CD14-positive monocyte (primary cell): ENCODE measurements around the gene FAM163B. TPM values are rescaled to one million over a fixed set of nuclear protein-coding genes. Genes with fewer than 3 reads are reported as not detected.

ENCODE experiments used
- DNase-seq, 3 donors: peaks; one replicate each; pipeline ENCODE4 v3.0.0-alpha.2; 2011 to 2022
- H2AFZ ChIP-seq: 2 replicates; pipeline ENCODE4 v1.6.0; 2012; ENCODE audit warnings: mild to moderate bottlenecking, low read depth, low read length, inconsistent platforms; ENCODE audit not compliant: insufficient read depth, poor library complexity, severe bottlenecking
- H3K27ac ChIP-seq, 2 donors: 1 replicate in 1 of 2; 2 replicates in 1 of 2; pipeline ENCODE4 v1.5.1; 2012 to 2013; ENCODE audit warnings: low read length in 2 of 2, control low read depth in 1 of 2, inconsistent platforms in 1 of 2, low read depth in 1 of 2, mild to moderate bottlenecking in 1 of 2
- H3K27me3 ChIP-seq, 2 donors: one replicate each; pipeline versions ENCODE4 v1.6.0 to v1.6.1; 2011 to 2013; ENCODE audit warnings: low read length in 2 of 2; ENCODE audit not compliant: control insufficient read depth in 2 of 2, insufficient read depth in 2 of 2
- H3K36me3 ChIP-seq, 2 donors: replicated peaks in 1 of 2; 1 replicate in 1 of 2; 2 replicates in 1 of 2; pipeline versions ENCODE4 v1.5.1 to v1.6.1; 2012 to 2013; ENCODE audit warnings: low read length in 2 of 2, control low read depth in 1 of 2, inconsistent platforms in 1 of 2, mild to moderate bottlenecking in 1 of 2; ENCODE audit not compliant: insufficient read depth in 2 of 2, control insufficient read depth in 1 of 2
- H3K4me1 ChIP-seq, 2 donors: 1 replicate in 1 of 2; 2 replicates in 1 of 2; pipeline versions ENCODE4 v1.5.1 to v1.6.1; 2012 to 2013; ENCODE audit warnings: low read length in 2 of 2, control low read depth in 1 of 2, inconsistent platforms in 1 of 2, mild to moderate bottlenecking in 1 of 2, moderate library complexity in 1 of 2; ENCODE audit not compliant: insufficient read depth in 2 of 2, control insufficient read depth in 1 of 2
- H3K4me2 ChIP-seq: replicated peaks from 2 replicates; pipeline ENCODE3; 2012; ENCODE audit warnings: low read length, moderate library complexity, mild to moderate bottlenecking; ENCODE audit not compliant: poor library complexity, severe bottlenecking; ENCODE audit errors: extremely low read depth
- H3K4me3 ChIP-seq, 3 experiments: fragments of 200-600 bp in 1 of 3; sonication (generic) in 1 of 3; replicated peaks in 1 of 3; 1 replicate in 2 of 3; 2 replicates in 1 of 3; pipeline ENCODE4 v1.5.1; 2011 to 2013; ENCODE audit warnings: low read length in 3 of 3, mild to moderate bottlenecking in 3 of 3, control low read depth in 2 of 3, low read depth in 2 of 3, inconsistent platforms in 1 of 3, moderate library complexity in 1 of 3
- H3K79me2 ChIP-seq: 2 replicates; pipeline ENCODE4 v1.6.0; 2012; ENCODE audit warnings: mild to moderate bottlenecking, control low read depth, inconsistent platforms, low read length, moderate library complexity; ENCODE audit not compliant: insufficient read depth
- H3K9ac ChIP-seq: 2 replicates; pipeline ENCODE4 v1.6.0; 2017; ENCODE audit warnings: low read length, mild to moderate bottlenecking; ENCODE audit not compliant: insufficient read depth, poor library complexity, severe bottlenecking
- H3K9me3 ChIP-seq, 2 donors: replicated peaks in 1 of 2; 1 replicate in 1 of 2; 2 replicates in 1 of 2; pipeline versions ENCODE4 v1.5.1 to v1.6.1; 2012 to 2013; ENCODE audit warnings: low read length in 2 of 2, control low read depth in 1 of 2; ENCODE audit not compliant: control insufficient read depth in 1 of 2, insufficient read depth in 1 of 2
- H4K20me1 ChIP-seq: 2 replicates; pipeline ENCODE4 v1.6.0; 2012; ENCODE audit warnings: mild to moderate bottlenecking, low read length, control low read depth, moderate library complexity; ENCODE audit not compliant: insufficient read depth
- H3K27ac Mint-ChIP-seq, 7 donors: one replicate each; pipeline ENCODE4 v1.8.0; 2020; ENCODE audit warnings: mild to moderate bottlenecking in 7 of 7, mixed read lengths in 7 of 7, moderate library complexity in 6 of 7, inconsistent platforms in 2 of 7
- H3K27me3 Mint-ChIP-seq, 3 donors: one replicate each; pipeline ENCODE4 v1.8.0; 2021 to 2022; ENCODE audit warnings: low read depth in 3 of 3, mild to moderate bottlenecking in 3 of 3, mixed read lengths in 3 of 3, moderate library complexity in 3 of 3, inconsistent platforms in 1 of 3
- H3K36me3 Mint-ChIP-seq, 2 donors: one replicate each; pipeline ENCODE4 v1.8.0; 2020; ENCODE audit warnings: mixed read lengths in 2 of 2, inconsistent platforms in 1 of 2, mild to moderate bottlenecking in 1 of 2
- H3K4me1 Mint-ChIP-seq: one replicate; pipeline ENCODE4 v1.8.0; 2020; ENCODE audit warnings: mild to moderate bottlenecking, mixed read lengths
- H3K4me3 Mint-ChIP-seq, 2 donors: one replicate each; pipeline ENCODE4 v1.8.0; 2020; ENCODE audit warnings: mild to moderate bottlenecking in 2 of 2, mixed read lengths in 2 of 2, moderate library complexity in 1 of 2
- H3K9me3 Mint-ChIP-seq, 7 donors: one replicate each; pipeline ENCODE4 v1.8.0; 2020 to 2022; ENCODE audit warnings: mixed read lengths in 7 of 7, mild to moderate bottlenecking in 6 of 7, moderate library complexity in 6 of 7, inconsistent platforms in 2 of 7
- WGBS: methylation state at CpG from one replicate; pipeline ENCODE4 v1.1.5; 2013; ENCODE audit warnings: missing lambda C conversion rate; ENCODE audit not compliant: insufficient coverage; 5-methylcytosine and 5-hydroxymethylcytosine counted together
- intact Hi-C, 2 donors: fragments of 100-400 bp; cut with micrococcal nuclease; formaldehyde crosslinking; loops; one replicate each; pipeline versions ENCODE4 v1.15.0 to v1.15.1; 2023
- polyA plus RNA-seq, 3 donors: library from polyadenylated mRNA; depleted of rRNA in 1 of 3; unstranded in 2 of 3; stranded (reverse) in 1 of 3; fragments of 300-500 nt in 2 of 3; fragments of >200 nt in 1 of 3; fragmentation: Illumina TruSeq in 2 of 3; gene quantifications; 1 replicate in 2 of 3; 2 replicates in 1 of 3; pipeline ENCODE4 v1.2.3, GENCODE V29; 2012 to 2021
- TF ChIP-seq, protein P1 (sequence below): fragments of 200-600 bp; IDR thresholded peaks from one replicate; pipeline ENCODE4 v1.8.0; 2022; ENCODE audit warnings: antibody characterized with exemption, mild to moderate bottlenecking

FAM163B gene
- polyA plus RNA-seq, 3 donors: not detected

GRCh38 chr9:133581513-133582343 is 27.5 kb downstream of the FAM163B start:
- H4K20me1 ChIP-seq: no peaks in the 10 kb centered on the region
- no peak for DNase-seq
- H3K4me1 ChIP-seq: no peaks in the 10 kb centered on the region
- no peak overlapping the region for H3K4me3 Mint-ChIP-seq
- 84% methylated on average over 14 of the region's 19 CpGs for WGBS
- no peak overlapping the region for H3K27ac Mint-ChIP-seq
- H2AFZ ChIP-seq: no peak overlapping the region
- peaks cover 0 to 2% (median 0%) of the 10 kb centered on the region in 7 donors for H3K9me3 Mint-ChIP-seq
- peaks cover 32 to 68% (median 67%) of the 10 kb centered on the region in 3 donors for H3K27me3 Mint-ChIP-seq
- H3K4me3 ChIP-seq: no peak overlapping the region
- TF ChIP-seq, protein P1, sequence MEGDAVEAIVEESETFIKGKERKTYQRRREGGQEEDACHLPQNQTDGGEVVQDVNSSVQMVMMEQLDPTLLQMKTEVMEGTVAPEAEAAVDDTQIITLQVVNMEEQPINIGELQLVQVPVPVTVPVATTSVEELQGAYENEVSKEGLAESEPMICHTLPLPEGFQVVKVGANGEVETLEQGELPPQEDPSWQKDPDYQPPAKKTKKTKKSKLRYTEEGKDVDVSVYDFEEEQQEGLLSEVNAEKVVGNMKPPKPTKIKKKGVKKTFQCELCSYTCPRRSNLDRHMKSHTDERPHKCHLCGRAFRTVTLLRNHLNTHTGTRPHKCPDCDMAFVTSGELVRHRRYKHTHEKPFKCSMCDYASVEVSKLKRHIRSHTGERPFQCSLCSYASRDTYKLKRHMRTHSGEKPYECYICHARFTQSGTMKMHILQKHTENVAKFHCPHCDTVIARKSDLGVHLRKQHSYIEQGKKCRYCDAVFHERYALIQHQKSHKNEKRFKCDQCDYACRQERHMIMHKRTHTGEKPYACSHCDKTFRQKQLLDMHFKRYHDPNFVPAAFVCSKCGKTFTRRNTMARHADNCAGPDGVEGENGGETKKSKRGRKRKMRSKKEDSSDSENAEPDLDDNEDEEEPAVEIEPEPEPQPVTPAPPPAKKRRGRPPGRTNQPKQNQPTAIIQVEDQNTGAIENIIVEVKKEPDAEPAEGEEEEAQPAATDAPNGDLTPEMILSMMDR: no peak
- no peaks in the 10 kb centered on the region for H3K36me3 ChIP-seq
- intact Hi-C loops: no loop called here
- no peaks in the 10 kb centered on the region for H3K79me2 ChIP-seq
- no peaks in the 10 kb centered on the region for H3K9me3 ChIP-seq
- H3K4me1 Mint-ChIP-seq: peaks cover 2% of the 10 kb centered on the region
- no peaks in the 10 kb centered on the region for H3K36me3 Mint-ChIP-seq
- peaks cover 2 to 53% of the 10 kb centered on the region in 2 donors for H3K27me3 ChIP-seq
- no peak overlapping the region for H3K4me2 ChIP-seq
- H3K27ac ChIP-seq: no peak overlapping the region
- H3K9ac ChIP-seq: no peak overlapping the region

GRCh38 chr9:133581011-133581410 is 28.2 kb downstream of the FAM163B start:
- no CpG with 5 or more reads among the region's 4 CpGs for WGBS
- no peaks in the 10 kb centered on the region for H3K36me3 ChIP-seq
- H3K79me2 ChIP-seq: no peaks in the 10 kb centered on the region
- peaks cover 0 to 2% (median 0%) of the 10 kb centered on the region in 7 donors for H3K9me3 Mint-ChIP-seq
- H3K9ac ChIP-seq: no peak overlapping the region
- H4K20me1 ChIP-seq: no peaks in the 10 kb centered on the region
- no peaks in the 10 kb centered on the region for H3K4me1 ChIP-seq
- intact Hi-C loops: no loop called here
- H3K27me3 ChIP-seq: peaks cover 2 to 54% of the 10 kb centered on the region in 2 donors
- no peak overlapping the region for H3K4me2 ChIP-seq
- no peak overlapping the region for H3K4me3 Mint-ChIP-seq
- DNase-seq: no peak
- no peak overlapping the region for H3K4me3 ChIP-seq
- H3K4me1 Mint-ChIP-seq: peaks cover 3% of the 10 kb centered on the region
- H3K9me3 ChIP-seq: no peaks in the 10 kb centered on the region
- H3K36me3 Mint-ChIP-seq: no peaks in the 10 kb centered on the region
- no peak overlapping the region for H3K27ac Mint-ChIP-seq
- H2AFZ ChIP-seq: no peak overlapping the region
- H3K27me3 Mint-ChIP-seq: peaks cover 33 to 66% (median 61%) of the 10 kb centered on the region in 3 donors
- no peak overlapping the region for H3K27ac ChIP-seq
- TF ChIP-seq, protein P1: no peak
